ENCODE results near the gene MAP3K6.

GRCh38 chr1:27372808-27373690 lies 6.3 kb upstream of the MAP3K6 start:
- TF ChIP-seq CTCF (conservative IDR thresholded peaks at IDR 0.05; ENCODE audit: low read depth, low read length) (peak; percentile 38; the same call in 1 of the 2 replicates), POLR2A (IDR thresholded peaks at IDR 0.05; ENCODE audit: low read depth, low read length) (no peak), MAZ (IDR thresholded peaks at IDR 0.05; ENCODE audit: borderline replicate concordance, low read depth, low read length) (no peak), RFX5 (IDR thresholded peaks at IDR 0.05; ENCODE audit: low read depth, low read length) (no peak), RCOR1 (IDR thresholded peaks at IDR 0.05; ENCODE audit: insufficient replicate concordance, low read length) (no peak), USF2 (IDR thresholded peaks at IDR 0.05; ENCODE audit: low read depth, low read length) (no peak), MAFK (IDR thresholded peaks at IDR 0.05; ENCODE audit: low read depth, low read length) (no peak), NFE2L2 (IDR thresholded peaks at IDR 0.05; ENCODE audit: low read depth, low read length) (no peak), FOS (IDR thresholded peaks at IDR 0.05; ENCODE audit: low read depth, low read length) (no peak), BHLHE40 (IDR thresholded peaks at IDR 0.05; ENCODE audit: low read depth, low read length) (no peak), SMC3 (IDR thresholded peaks at IDR 0.05; ENCODE audit: low read depth, low read length) (no peak), RAD21 (IDR thresholded peaks at IDR 0.05; ENCODE audit: low read length) (peak; percentile 30; the same call in 1 of the 2 replicates)
